ENCODE results near the gene LIN7C. TPM values are rescaled to one million over a fixed set of nuclear protein-coding genes. Genes with fewer than 3 reads are reported as not detected.

Gene LIN7C
- polyA plus RNA-seq, 1 donor, result 11.5 TPM

DNA sequence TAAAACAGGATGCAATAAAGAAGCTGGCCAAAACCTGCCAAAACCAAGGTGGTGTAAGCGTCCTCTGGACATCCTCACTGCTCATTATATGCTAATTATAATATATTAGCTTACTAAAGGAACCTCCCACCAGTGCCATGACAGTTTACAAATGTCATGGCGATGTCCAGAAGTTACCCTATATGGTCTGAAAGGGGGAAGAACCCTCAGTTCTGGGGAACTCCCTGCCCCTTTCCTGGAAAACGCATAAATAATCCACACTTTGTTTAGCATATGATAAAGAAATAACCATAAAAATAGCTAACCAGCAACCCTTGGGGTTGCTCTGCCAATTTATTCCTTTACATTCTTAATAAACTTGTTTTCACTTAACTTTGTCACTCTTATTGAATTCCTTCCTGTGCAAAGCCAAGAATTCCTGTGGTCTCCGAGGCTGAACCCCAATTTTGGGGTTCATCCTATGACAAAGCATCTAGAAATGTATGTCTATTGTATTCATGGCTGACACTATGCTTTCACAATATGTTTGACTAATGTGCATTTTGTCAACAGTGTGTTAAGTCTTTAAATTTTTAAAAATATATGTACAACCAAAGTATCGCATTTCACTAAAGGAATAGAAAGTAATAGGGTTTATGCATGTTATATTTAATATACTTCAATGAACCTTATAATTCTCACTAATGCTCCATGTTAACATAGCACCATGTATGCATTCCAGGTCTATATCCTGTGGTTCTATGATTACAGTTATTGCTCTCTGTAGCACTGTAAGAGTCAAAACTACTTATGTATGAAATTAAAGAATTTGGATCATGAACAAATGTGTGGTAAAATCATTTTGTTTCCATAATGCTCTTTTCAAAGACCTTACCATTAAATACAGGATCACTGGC lies 59.0 kb downstream of the LIN7C start:
- DNase-seq (ENCODE audit: low read depth), result no peak

DNA sequence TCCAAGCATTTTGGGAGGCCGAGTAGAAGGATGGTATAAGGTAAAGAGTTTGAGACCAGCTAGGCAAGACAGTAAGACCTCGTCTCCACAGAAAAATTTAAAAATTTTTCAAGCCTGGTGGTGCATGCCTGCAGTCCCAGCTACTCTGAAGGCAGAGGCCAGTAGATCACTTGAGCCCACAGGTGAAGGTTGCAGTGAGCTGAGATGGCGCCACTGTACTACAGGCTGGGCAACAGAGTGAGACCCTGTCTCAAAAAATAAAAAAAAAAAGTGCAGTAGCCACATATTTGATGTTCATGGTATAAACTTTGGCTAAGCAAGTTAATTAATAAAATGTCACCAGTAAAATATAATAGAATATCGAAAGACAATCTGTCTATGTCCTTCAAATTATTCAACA lies 60.9 kb downstream of the LIN7C start:
- DNase-seq (ENCODE audit: low read depth), result no peak

DNA sequence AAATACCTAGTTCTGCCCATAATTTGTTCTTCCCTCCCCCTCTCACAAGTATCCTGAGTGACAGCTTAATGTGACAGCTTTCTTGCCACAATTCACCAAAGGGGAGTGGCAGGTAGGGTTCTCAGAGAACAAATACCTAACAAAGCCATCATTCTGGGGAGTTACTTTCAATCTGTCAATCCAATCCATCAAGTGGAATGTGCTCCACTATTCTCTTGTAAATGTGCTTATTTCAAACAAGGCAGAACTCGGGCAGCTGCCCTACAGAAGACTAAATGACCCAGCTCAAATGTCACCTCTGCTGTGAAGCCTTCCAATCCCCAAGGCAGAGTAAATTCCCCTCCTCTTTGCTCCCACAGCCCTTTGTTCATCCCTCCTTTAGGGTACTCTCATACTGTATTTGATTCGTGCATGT lies 61.8 kb downstream of the LIN7C start:
- DNase-seq (ENCODE audit: low read depth), result no peak

Other genes with a start within 250 kb of the LIN7C start
- 11.5 TPM for gene CCDC34, start 143.6 kb downstream of the LIN7C start, polyA plus RNA-seq (ENCODE audit: insufficient read length)
- gene LGR4, start 34.0 kb downstream of the LIN7C start, polyA plus RNA-seq (ENCODE audit: insufficient read length), result 27.5 TPM
- gene BDNF, start 193.7 kb upstream of the LIN7C start, polyA plus RNA-seq (ENCODE audit: insufficient read length), result 1.2 TPM